ENCODE results near the gene DDX6.

- TF ChIP-seq, protein P1, sequence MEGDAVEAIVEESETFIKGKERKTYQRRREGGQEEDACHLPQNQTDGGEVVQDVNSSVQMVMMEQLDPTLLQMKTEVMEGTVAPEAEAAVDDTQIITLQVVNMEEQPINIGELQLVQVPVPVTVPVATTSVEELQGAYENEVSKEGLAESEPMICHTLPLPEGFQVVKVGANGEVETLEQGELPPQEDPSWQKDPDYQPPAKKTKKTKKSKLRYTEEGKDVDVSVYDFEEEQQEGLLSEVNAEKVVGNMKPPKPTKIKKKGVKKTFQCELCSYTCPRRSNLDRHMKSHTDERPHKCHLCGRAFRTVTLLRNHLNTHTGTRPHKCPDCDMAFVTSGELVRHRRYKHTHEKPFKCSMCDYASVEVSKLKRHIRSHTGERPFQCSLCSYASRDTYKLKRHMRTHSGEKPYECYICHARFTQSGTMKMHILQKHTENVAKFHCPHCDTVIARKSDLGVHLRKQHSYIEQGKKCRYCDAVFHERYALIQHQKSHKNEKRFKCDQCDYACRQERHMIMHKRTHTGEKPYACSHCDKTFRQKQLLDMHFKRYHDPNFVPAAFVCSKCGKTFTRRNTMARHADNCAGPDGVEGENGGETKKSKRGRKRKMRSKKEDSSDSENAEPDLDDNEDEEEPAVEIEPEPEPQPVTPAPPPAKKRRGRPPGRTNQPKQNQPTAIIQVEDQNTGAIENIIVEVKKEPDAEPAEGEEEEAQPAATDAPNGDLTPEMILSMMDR (IDR thresholded peaks at IDR 0.05), result no peak
- TF ChIP-seq POLR2A (IDR thresholded peaks at IDR 0.05) (no peak), EP300 (IDR thresholded peaks at IDR 0.05) (no peak)
Observed at GRCh38 chr11:118771547-118772288, 19.2 kb downstream of the DDX6 start.
